ENCODE results near the gene CCDC192. TPM values are rescaled to one million over a fixed set of nuclear protein-coding genes. Genes with fewer than 3 reads are reported as not detected.

CCDC192 gene
- total RNA-seq, 1 donor from 2014 or later = not detected

DNA sequence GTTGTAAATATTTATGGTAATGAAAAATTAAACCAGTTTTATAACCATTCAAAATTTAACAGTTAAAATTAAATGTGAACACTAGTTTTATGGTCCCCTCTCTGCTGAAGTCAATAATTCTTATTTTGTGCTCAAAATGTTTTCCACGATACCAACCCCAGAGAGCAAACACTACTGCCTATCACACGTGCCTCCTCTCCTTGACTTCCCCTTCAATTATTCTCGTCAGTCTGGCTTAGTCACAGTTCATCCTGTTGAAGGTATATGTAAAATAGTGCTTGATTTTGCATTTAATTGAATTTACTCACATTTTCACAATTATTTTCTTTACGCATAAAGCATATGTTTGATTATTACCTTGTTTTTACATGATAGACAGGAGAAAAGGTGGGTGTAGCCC lies 148.8 kb downstream of the CCDC192 start:
- no peak overlapping the region for H3K27ac ChIP-seq

DNA sequence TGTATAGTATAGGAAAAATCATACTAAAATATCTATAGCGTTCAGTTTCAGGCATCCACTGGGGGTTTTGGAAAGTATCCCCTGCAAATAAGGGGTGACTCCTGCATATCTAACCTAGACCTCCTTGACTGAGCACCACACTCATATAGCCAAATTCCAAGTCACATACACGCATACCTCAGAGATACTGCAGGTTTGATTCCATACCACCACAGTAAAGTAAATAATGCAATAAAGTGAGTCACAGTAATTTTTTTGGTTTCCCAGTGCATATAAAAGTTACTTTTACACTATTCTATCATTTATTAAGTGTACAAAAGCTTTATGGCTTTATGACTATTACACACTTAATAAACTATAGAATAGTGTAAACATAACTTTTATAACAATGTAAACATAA lies 151.3 kb downstream of the CCDC192 start:
- H3K27me3 ChIP-seq = no peaks in the 10 kb centered on the region
- intact Hi-C loops (cut with DNase I) = no loop called here
- no peaks in the 10 kb centered on the region for H3K4me1 ChIP-seq
- H3K9me3 ChIP-seq = no peaks in the 10 kb centered on the region
- H3K4me3 ChIP-seq = no peak overlapping the region
- no peak for DNase-seq (ENCODE audit: extremely low spot score in 2 of 2)
- H3K36me3 ChIP-seq = no peaks in the 10 kb centered on the region
- TF ChIP-seq POLR2AphosphoS5 (IDR thresholded peaks at IDR 0.05; ENCODE audit: insufficient read depth in 1 of 2, low read depth in 1 of 2) = no peak
- no peak for TF ChIP-seq POLR2A (IDR thresholded peaks at IDR 0.05)
- TF ChIP-seq, protein P1, sequence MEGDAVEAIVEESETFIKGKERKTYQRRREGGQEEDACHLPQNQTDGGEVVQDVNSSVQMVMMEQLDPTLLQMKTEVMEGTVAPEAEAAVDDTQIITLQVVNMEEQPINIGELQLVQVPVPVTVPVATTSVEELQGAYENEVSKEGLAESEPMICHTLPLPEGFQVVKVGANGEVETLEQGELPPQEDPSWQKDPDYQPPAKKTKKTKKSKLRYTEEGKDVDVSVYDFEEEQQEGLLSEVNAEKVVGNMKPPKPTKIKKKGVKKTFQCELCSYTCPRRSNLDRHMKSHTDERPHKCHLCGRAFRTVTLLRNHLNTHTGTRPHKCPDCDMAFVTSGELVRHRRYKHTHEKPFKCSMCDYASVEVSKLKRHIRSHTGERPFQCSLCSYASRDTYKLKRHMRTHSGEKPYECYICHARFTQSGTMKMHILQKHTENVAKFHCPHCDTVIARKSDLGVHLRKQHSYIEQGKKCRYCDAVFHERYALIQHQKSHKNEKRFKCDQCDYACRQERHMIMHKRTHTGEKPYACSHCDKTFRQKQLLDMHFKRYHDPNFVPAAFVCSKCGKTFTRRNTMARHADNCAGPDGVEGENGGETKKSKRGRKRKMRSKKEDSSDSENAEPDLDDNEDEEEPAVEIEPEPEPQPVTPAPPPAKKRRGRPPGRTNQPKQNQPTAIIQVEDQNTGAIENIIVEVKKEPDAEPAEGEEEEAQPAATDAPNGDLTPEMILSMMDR (IDR thresholded peaks at IDR 0.05) = no peak
- no peak overlapping the region for H3K27ac ChIP-seq

More for the DNA sequence above, 148.8 kb downstream of the CCDC192 start:
- H3K4me1 ChIP-seq = no peaks in the 10 kb centered on the region
- TF ChIP-seq, protein P1 (IDR thresholded peaks at IDR 0.05) = no peak
- TF ChIP-seq POLR2A (IDR thresholded peaks at IDR 0.05) (no peak), POLR2AphosphoS5 (IDR thresholded peaks at IDR 0.05; ENCODE audit: insufficient read depth in 1 of 2, low read depth in 1 of 2) (no peak)
- H3K4me3 ChIP-seq = no peak overlapping the region
- H3K9me3 ChIP-seq = no peaks in the 10 kb centered on the region
- no peaks in the 10 kb centered on the region for H3K36me3 ChIP-seq
- no peaks in the 10 kb centered on the region for H3K27me3 ChIP-seq
- DNase-seq (ENCODE audit: extremely low spot score in 2 of 2) = no peak
- intact Hi-C loops (cut with DNase I) = no loop called here

DNA sequence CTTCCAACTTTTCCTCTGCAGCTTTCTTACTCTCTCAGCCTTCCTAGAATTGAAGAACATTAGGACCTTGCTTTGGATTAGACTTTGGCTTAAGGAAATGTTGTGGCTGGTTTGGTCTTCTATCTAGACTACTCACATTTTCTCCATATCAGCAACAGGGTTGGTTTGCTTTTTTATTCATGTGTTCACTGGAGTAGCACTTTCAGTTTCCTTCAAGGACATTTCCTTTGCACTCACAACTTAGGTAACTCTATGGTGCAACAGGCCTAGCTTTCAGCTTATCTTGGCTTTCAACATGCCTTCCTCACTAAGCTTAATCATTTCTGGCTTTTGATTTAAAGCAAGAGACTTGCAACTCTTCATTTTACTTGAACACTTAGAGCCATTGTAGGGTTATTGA lies 153.1 kb downstream of the CCDC192 start:
- intact Hi-C loops (cut with DNase I) = no loop called here
- no peak for DNase-seq (ENCODE audit: extremely low spot score in 2 of 2)

DNA sequence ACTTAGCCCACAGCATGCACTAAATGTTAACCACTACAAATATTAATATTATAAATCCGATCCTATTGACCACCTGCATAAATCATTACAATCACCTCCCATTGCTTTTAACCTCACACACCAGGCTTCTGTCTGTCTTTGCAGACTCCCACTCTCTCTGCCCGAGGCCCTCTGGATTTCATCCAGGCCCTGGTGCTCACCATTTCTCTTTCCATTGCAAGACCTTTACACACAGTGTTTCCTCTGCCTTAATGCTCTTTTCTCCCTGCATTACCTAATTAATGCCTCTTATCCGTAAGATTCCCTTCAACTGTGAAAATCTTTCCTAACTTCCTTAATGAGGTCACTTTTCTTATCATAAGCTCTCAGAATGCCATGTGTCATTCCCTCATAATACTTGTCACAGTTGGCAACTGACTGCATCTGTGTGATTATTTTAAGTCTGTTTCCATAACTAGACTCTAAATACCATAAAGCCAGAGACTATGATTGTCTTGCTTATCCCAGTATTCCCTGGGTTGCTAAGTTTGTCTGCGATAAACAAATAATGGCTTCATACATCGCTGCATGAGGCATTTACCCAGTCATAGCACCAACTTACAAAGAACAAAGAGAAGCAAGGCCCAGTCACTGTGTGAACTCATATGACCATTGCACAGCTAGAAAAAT lies 155.1 kb downstream of the CCDC192 start:
- H3K4me1 ChIP-seq = no peaks in the 10 kb centered on the region
- H3K9me3 ChIP-seq = no peaks in the 10 kb centered on the region
- no peaks in the 10 kb centered on the region for H3K27me3 ChIP-seq
- no peaks in the 10 kb centered on the region for H3K36me3 ChIP-seq
- no peak overlapping the region for H3K4me3 ChIP-seq
- no peak overlapping the region for H3K27ac ChIP-seq
- no peak for DNase-seq (ENCODE audit: extremely low spot score in 2 of 2)
- intact Hi-C loops (cut with DNase I) = no loop called here
- TF ChIP-seq POLR2A (IDR thresholded peaks at IDR 0.05) (no peak), POLR2AphosphoS5 (IDR thresholded peaks at IDR 0.05; ENCODE audit: insufficient read depth in 1 of 2, low read depth in 1 of 2) (no peak)
- TF ChIP-seq, protein P1 (IDR thresholded peaks at IDR 0.05) = no peak

More for the DNA sequence above, 153.1 kb downstream of the CCDC192 start:
- Histone ChIP-seq H3K27me3 (no peaks in the 10 kb centered on the region), H3K27ac (no peak overlapping the region), H3K36me3 (no peaks in the 10 kb centered on the region), H3K9me3 (no peaks in the 10 kb centered on the region), H3K4me1 (no peaks in the 10 kb centered on the region), H3K4me3 (no peak overlapping the region)
- TF ChIP-seq POLR2AphosphoS5 (IDR thresholded peaks at IDR 0.05; ENCODE audit: insufficient read depth in 1 of 2, low read depth in 1 of 2) = no peak
- TF ChIP-seq, protein P1 (IDR thresholded peaks at IDR 0.05) = no peak
- no peak for TF ChIP-seq POLR2A (IDR thresholded peaks at IDR 0.05)

DNA sequence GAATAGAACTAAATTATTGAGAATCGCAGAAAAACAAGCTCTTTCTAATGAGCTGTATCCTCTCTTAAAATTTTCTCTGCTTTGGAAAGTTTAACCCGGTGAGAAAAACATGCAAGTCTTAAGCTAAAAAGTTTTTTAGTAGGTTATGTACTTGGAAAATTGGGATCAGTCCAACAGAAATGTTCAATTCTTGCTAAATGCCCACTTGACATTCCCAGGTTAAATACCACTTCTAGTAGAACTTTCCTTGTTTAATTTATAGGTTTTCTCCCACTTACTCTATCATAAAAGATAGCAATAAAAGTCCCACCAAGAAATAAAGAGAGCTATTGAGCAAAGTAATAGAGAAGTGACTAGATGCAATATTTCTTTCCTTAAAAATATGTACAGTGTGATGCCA lies 157.1 kb downstream of the CCDC192 start:
- Histone ChIP-seq H3K4me1 (no peaks in the 10 kb centered on the region), H3K27me3 (no peaks in the 10 kb centered on the region), H3K4me3 (no peak overlapping the region), H3K36me3 (no peaks in the 10 kb centered on the region), H3K27ac (no peak overlapping the region), H3K9me3 (no peaks in the 10 kb centered on the region)
- intact Hi-C loops (cut with DNase I) = no loop called here
- no peak for DNase-seq (ENCODE audit: extremely low spot score in 2 of 2)
- TF ChIP-seq POLR2A (IDR thresholded peaks at IDR 0.05) = no peak
- TF ChIP-seq, protein P1 (IDR thresholded peaks at IDR 0.05) = no peak
- no peak for TF ChIP-seq POLR2AphosphoS5 (IDR thresholded peaks at IDR 0.05; ENCODE audit: insufficient read depth in 1 of 2, low read depth in 1 of 2)

Measured in vagina (tissue), 2 donors.